ENCODE results near the gene NUF2. TPM values are rescaled to one million over a fixed set of nuclear protein-coding genes. Genes with fewer than 3 reads are reported as not detected.

The NUF2 gene
- total RNA-seq, 1 experiment from 2014 or later = 30.7 TPM

DNA sequence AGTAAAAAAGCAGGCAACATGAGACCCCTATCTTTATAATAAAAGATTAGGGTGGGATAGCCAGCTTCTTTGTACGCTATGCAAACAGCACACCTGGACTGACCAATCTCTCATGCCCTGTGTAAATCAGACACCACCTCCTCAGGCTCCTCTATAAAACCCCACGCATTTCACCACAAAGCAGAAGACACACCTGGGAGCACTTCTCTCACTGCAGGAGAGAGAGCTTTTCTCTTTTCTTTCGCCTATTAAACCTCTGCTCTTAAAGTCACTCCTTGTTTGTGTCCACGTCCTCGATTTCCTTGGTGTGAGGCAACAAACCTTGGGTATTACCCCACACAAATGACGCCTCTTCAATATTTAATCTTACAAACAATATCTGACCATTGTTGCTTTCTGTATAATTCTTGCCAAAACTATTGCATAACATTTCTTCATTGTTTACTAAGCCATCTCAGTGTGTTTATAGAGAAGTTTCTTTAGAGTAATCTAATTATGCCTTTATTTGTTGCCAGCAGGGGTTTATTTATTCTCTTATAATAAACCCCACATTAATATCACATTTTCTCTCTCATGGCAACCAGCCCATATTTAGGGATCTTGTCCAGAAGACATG, 31.6 kb upstream of the NUF2 start:
- no peak overlapping the region for H3K27ac ChIP-seq (ENCODE audit: insufficient read length, low read depth, low read length)
- WGBS (ENCODE audit: extremely low coverage, insufficient read length, low lambda C conversion rate) = no CpG with 5 or more reads among the region's 6 CpGs
- H3K23ac ChIP-seq (ENCODE audit: insufficient read length, low read depth, low read length) = no peak overlapping the region
- no peaks in the 10 kb centered on the region for H3K79me2 ChIP-seq (ENCODE audit: insufficient read depth, low read length)
- H3K4ac ChIP-seq (ENCODE audit: low read depth, low read length) = no peak overlapping the region
- no peak overlapping the region for H3K56ac ChIP-seq (ENCODE audit: insufficient read length, low read depth, low read length)
- H3K4me1 ChIP-seq (ENCODE audit: insufficient read depth, low read length) = 0 out of 2 replicates have a peak, but pooled peaks cover 4% of the 10 kb centered on the region
- no peaks in the 10 kb centered on the region for H3K27me3 ChIP-seq (ENCODE audit: insufficient read depth, low read length)
- no peaks in the 10 kb centered on the region for H3K79me1 ChIP-seq (ENCODE audit: insufficient read depth, low read depth, low read length, poor library complexity, severe bottlenecking)
- H3K14ac ChIP-seq (ENCODE audit: insufficient read depth, low read length) = no peak overlapping the region
- TF ChIP-seq, protein P1, sequence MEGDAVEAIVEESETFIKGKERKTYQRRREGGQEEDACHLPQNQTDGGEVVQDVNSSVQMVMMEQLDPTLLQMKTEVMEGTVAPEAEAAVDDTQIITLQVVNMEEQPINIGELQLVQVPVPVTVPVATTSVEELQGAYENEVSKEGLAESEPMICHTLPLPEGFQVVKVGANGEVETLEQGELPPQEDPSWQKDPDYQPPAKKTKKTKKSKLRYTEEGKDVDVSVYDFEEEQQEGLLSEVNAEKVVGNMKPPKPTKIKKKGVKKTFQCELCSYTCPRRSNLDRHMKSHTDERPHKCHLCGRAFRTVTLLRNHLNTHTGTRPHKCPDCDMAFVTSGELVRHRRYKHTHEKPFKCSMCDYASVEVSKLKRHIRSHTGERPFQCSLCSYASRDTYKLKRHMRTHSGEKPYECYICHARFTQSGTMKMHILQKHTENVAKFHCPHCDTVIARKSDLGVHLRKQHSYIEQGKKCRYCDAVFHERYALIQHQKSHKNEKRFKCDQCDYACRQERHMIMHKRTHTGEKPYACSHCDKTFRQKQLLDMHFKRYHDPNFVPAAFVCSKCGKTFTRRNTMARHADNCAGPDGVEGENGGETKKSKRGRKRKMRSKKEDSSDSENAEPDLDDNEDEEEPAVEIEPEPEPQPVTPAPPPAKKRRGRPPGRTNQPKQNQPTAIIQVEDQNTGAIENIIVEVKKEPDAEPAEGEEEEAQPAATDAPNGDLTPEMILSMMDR (conservative IDR thresholded peaks at IDR 0.05) = no peak
- H4K8ac ChIP-seq (replicated peaks; ENCODE audit: insufficient read length, low read depth, low read length) = no peak overlapping the region
- Mint-ChIP-seq H3K36me3 (ENCODE audit: insufficient read depth in 1 of 3, low read depth in 3 of 3) (peaks cover 15 to 30% (median 19%) of the 10 kb centered on the region in 3 experiments), H3K27ac (peak overlapping the region in 2 of 3 experiments; percentile 34 to 89; a peak in 4 of 7 replicates), H3K4me3 (no peak overlapping the region), H3K27me3 (ENCODE audit: low read depth) (no peaks in the 10 kb centered on the region), H3K4me1 (peaks cover 9 to 11% of the 10 kb centered on the region in 2 experiments), H3K9me3 (peaks cover 6 to 11% of the 10 kb centered on the region in 2 experiments; a peak in 4 of 5 replicates)
- H3K4me2 ChIP-seq (ENCODE audit: insufficient read depth, insufficient read length, low read length) = no peak overlapping the region
- no peak overlapping the region for H3T11ph ChIP-seq (ENCODE audit: low read length)
- no peak overlapping the region for H2BK120ac ChIP-seq (ENCODE audit: low read depth, low read length, poor library complexity, severe bottlenecking)
- H2AK5ac ChIP-seq (ENCODE audit: insufficient read length, low read length) = no peak overlapping the region
- H3K9me3 ChIP-seq (ENCODE audit: control insufficient read depth, low read depth, low read length) = no peaks in the 10 kb centered on the region
- H3K18ac ChIP-seq (ENCODE audit: insufficient read length, low read depth, low read length) = no peak overlapping the region
- no peak overlapping the region for H2BK20ac ChIP-seq (ENCODE audit: low read depth, low read length, poor library complexity, severe bottlenecking)
- no peak overlapping the region for H2BK12ac ChIP-seq (ENCODE audit: insufficient read length, low read depth, low read length)
- H4K91ac ChIP-seq (ENCODE audit: insufficient read length, low read depth, low read length) = no peak overlapping the region
- DNase-seq = no peak
- no peaks in the 10 kb centered on the region for H4K20me1 ChIP-seq (ENCODE audit: control insufficient read depth, insufficient read depth, insufficient read length)
- no peak overlapping the region for H3K9ac ChIP-seq (ENCODE audit: extremely low read depth, insufficient read length, low read length)
- no peak overlapping the region for H2BK15ac ChIP-seq (ENCODE audit: low read depth, low read length)
- no peak overlapping the region for H2AFZ ChIP-seq (ENCODE audit: low read length)
- no peaks in the 10 kb centered on the region for H3K23me2 ChIP-seq (ENCODE audit: insufficient read length, low read depth, low read length, poor library complexity, severe bottlenecking)
- no peak overlapping the region for H4K5ac ChIP-seq (ENCODE audit: insufficient read length, low read depth, low read length)
- H2BK5ac ChIP-seq (ENCODE audit: insufficient read length, low read length) = no peak overlapping the region

Data from H9 (cell line).